Measurements from ENCODE around the gene RYK.
"Not testable (repeated sequence)": the region's sequence is repeated elsewhere in the genome, so short reads cannot be mapped to it uniquely, and the experiment has no call there.

Gene RYK

GRCh38 chr3:134205451-134205850 lies 45.2 kb downstream of the RYK start:
- TF ChIP-seq, protein P1, sequence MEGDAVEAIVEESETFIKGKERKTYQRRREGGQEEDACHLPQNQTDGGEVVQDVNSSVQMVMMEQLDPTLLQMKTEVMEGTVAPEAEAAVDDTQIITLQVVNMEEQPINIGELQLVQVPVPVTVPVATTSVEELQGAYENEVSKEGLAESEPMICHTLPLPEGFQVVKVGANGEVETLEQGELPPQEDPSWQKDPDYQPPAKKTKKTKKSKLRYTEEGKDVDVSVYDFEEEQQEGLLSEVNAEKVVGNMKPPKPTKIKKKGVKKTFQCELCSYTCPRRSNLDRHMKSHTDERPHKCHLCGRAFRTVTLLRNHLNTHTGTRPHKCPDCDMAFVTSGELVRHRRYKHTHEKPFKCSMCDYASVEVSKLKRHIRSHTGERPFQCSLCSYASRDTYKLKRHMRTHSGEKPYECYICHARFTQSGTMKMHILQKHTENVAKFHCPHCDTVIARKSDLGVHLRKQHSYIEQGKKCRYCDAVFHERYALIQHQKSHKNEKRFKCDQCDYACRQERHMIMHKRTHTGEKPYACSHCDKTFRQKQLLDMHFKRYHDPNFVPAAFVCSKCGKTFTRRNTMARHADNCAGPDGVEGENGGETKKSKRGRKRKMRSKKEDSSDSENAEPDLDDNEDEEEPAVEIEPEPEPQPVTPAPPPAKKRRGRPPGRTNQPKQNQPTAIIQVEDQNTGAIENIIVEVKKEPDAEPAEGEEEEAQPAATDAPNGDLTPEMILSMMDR (IDR thresholded peaks at IDR 0.05; ENCODE audit: low read depth, low read length): no peak
- DNase-seq (ENCODE audit: low read depth in 2 of 2): no peak
- H3K4me3 ChIP-seq (replicated peaks in 1 of 2; ENCODE audit: low read depth in 2 of 2, low read length in 2 of 2): no peak overlapping the region

DNA sequence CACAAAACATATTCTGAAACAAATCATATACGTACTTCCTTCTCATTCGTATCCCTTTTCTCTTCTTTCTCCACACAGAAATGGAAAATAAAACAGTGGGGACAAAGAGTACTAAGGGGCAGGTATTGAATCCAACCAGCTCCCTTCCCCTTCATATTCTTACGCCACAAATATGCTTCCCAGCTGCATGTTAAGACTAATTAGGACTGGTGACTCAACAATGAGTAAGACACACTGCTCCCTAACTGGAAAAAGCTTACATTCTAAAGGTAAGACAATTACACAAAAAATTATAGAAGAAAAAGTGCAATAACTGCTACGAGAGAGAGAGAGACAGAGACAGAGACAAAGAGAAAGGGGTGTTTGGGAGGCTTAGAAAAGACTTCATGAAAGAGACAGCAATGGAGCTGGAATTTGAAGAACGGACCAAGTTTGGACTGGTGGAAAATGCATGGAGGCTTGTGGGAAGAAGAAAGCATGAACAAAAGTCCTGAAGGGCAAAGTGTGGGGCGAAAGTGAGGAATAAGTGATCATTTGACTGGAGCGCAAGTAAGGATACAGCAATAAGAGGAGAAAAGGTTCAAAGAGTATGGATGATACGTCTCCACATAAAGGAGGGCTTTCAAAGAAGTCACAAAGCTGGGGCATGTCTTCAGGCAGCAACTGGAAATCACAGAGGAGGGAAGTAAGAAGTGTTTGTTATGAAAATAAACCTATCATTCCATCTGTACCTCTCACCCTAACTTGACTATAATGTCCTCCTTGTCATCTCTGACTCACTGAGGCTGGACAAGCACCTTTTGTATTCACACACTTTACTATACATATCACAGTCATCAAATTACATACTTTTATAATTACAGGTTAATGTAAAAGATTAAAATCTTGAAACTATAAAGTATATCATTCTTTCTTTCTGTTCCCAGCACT lies 49.2 kb downstream of the RYK start:
- no peak overlapping the region for H3K4me3 ChIP-seq (replicated peaks in 1 of 2; ENCODE audit: low read depth in 2 of 2, low read length in 2 of 2)
- peak; percentile 60 to 81 for DNase-seq (ENCODE audit: low read depth in 2 of 2)
- TF ChIP-seq, protein P1 (IDR thresholded peaks at IDR 0.05; ENCODE audit: low read depth, low read length): no peak

DNA sequence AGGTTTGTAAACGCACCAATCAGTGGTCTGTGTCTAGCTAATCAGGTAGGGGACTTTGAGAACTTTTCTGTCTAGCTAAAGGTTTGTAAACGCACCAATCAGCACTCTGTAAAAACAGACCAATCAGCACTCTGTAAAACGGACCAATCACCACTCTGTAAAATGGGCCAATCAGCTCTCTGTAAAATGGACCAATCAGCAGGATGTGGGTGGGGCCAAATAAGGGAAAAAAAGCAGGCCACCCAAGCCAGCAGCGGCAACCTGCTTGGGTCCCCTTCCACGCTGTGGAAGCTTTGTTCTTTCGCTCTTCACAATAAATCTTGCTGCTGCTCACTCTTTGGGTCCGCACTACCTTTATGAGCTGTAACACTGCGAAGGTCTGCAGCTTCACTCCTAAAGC lies 50.8 kb downstream of the RYK start:
- not testable (repeated sequence) for DNase-seq (ENCODE audit: low read depth in 2 of 2); H3K4me3 ChIP-seq (replicated peaks in 1 of 2; ENCODE audit: low read depth in 2 of 2, low read length in 2 of 2)

GRCh38 chr3:134199240-134199639 lies 51.4 kb downstream of the RYK start:
- H3K4me3 ChIP-seq (replicated peaks in 1 of 2; ENCODE audit: low read depth in 2 of 2, low read length in 2 of 2): no peak overlapping the region
- no peak for DNase-seq (ENCODE audit: low read depth in 2 of 2)
- TF ChIP-seq, protein P1 (IDR thresholded peaks at IDR 0.05; ENCODE audit: low read depth, low read length): no peak

DNA sequence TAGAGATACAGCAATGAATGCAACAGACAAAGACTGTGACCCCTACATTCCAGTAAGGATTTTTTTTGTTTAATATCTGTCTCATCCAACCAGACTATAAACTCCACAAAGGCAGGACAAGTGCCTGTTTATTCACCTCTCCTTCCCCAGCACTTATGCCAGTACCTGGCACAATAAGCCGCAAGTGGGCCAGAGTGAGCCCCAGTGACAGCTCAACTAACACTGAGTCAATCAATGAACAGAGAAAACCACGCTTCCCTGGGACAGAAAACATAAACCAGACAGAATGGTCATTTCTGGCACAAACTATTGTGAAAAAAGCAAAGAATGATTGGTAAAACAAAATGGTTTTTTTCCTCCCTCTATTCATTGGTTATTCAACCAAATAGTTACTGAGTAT lies 52.2 kb downstream of the RYK start:
- TF ChIP-seq, protein P1 (IDR thresholded peaks at IDR 0.05; ENCODE audit: low read depth, low read length): no peak
- no peak overlapping the region for H3K4me3 ChIP-seq (replicated peaks in 1 of 2; ENCODE audit: low read depth in 2 of 2, low read length in 2 of 2)
- DNase-seq (ENCODE audit: low read depth in 2 of 2): no peak

DNA sequence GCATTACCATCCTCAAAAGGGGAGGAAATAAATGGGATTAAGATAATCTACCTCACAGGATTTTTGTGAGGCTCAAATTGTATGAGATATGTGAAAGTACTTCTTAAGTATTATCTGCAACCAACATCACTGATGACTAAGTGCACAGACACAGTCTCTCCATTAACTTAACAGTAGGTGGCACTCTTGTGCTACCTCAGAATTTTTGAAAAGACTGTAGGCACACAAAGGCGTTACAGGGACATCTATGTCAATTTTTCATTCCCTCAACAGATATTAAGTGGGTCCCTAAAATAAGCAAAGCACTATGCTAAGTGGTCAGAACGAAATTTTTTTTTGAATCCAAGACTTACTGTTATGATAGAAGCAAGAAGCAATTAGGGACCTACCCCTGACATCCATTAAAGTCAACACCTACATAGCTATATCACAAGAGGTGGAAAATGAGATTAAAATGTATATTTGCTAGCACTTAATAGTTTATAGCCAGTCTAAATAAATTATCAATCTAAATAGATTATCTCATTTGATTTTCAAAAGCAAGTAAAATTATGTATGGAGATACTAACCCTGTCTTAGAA lies 52.9 kb downstream of the RYK start:
- DNase-seq (ENCODE audit: low read depth in 2 of 2): peak; percentile 75 to 83
- no peak overlapping the region for H3K4me3 ChIP-seq (replicated peaks in 1 of 2; ENCODE audit: low read depth in 2 of 2, low read length in 2 of 2)
- TF ChIP-seq, protein P1 (IDR thresholded peaks at IDR 0.05; ENCODE audit: low read depth, low read length): peak; percentile 72

GRCh38 chr3:134194247-134194646 lies 56.4 kb downstream of the RYK start:
- TF ChIP-seq, protein P1 (IDR thresholded peaks at IDR 0.05; ENCODE audit: low read depth, low read length): no peak
- DNase-seq (ENCODE audit: low read depth in 2 of 2): peak in 1 of 2 donors; percentile 16
- no peak overlapping the region for H3K4me3 ChIP-seq (replicated peaks in 1 of 2; ENCODE audit: low read depth in 2 of 2, low read length in 2 of 2)
